Measurements from ENCODE around the gene NOL9.
"Not testable (repeated sequence)": the region's sequence is repeated elsewhere in the genome, so short reads cannot be mapped to it uniquely, and the experiment has no call there.

NOL9 gene

GRCh38 chr1:6572653-6573383 is 18.5 kb upstream of the NOL9 start:
- DNase-seq (ENCODE audit: low read depth): no peak
- TF ChIP-seq CTCF (IDR thresholded peaks at IDR 0.05; ENCODE audit: control insufficient read depth, insufficient read depth, low read depth, low read length, missing control alignments): no peak
- no peak overlapping the region for H3K4me3 ChIP-seq (ENCODE audit: control insufficient read depth, low read depth, low read length)

GRCh38 chr1:6570987-6571386 is 16.7 kb upstream of the NOL9 start:
- H3K4me3 ChIP-seq (ENCODE audit: control insufficient read depth, low read depth, low read length): no peak overlapping the region
- no peak for TF ChIP-seq CTCF (IDR thresholded peaks at IDR 0.05; ENCODE audit: control insufficient read depth, insufficient read depth, low read depth, low read length, missing control alignments)
- no peak for DNase-seq (ENCODE audit: low read depth)

GRCh38 chr1:6570100-6570499 is 15.8 kb upstream of the NOL9 start:
- no peak for TF ChIP-seq CTCF (IDR thresholded peaks at IDR 0.05; ENCODE audit: control insufficient read depth, insufficient read depth, low read depth, low read length, missing control alignments)
- DNase-seq (ENCODE audit: low read depth): no peak
- H3K4me3 ChIP-seq (ENCODE audit: control insufficient read depth, low read depth, low read length): no peak overlapping the region

GRCh38 chr1:6569033-6569432 is 14.7 kb upstream of the NOL9 start:
- no peak for DNase-seq (ENCODE audit: low read depth)
- no peak for TF ChIP-seq CTCF (IDR thresholded peaks at IDR 0.05; ENCODE audit: control insufficient read depth, insufficient read depth, low read depth, low read length, missing control alignments)
- no peak overlapping the region for H3K4me3 ChIP-seq (ENCODE audit: control insufficient read depth, low read depth, low read length)

GRCh38 chr1:6560267-6560666 is 6.0 kb upstream of the NOL9 start:
- no peak overlapping the region for H3K4me3 ChIP-seq (ENCODE audit: control insufficient read depth, low read depth, low read length)
- no peak for TF ChIP-seq CTCF (IDR thresholded peaks at IDR 0.05; ENCODE audit: control insufficient read depth, insufficient read depth, low read depth, low read length, missing control alignments)
- DNase-seq (ENCODE audit: low read depth): no peak

GRCh38 chr1:6559161-6559560 is 4.8 kb upstream of the NOL9 start:
- DNase-seq (ENCODE audit: low read depth); H3K4me3 ChIP-seq (ENCODE audit: control insufficient read depth, low read depth, low read length): not testable (repeated sequence)

- H3K4me3 ChIP-seq (ENCODE audit: control insufficient read depth, low read depth, low read length): no peak overlapping the region
- no peak for TF ChIP-seq CTCF (IDR thresholded peaks at IDR 0.05; ENCODE audit: control insufficient read depth, insufficient read depth, low read depth, low read length, missing control alignments)
- DNase-seq (ENCODE audit: low read depth): no peak
These were observed 3.3 kb upstream of the NOL9 start for GRCh38 chr1:6557597-6557996.
